ENCODE results near the gene IFI35.
"Not testable (repeated sequence)": the region's sequence is repeated elsewhere in the genome, so short reads cannot be mapped to it uniquely, and the experiment has no call there.

IFI35 gene

GRCh38 chr17:43006639-43007551, at the start of gene IFI35:
TSS of gene IFI35 (plus strand) at chr17:43006784. CDS start at chr17:43006948, 164 bp downstream.
- DNase-seq (ENCODE audit: low read depth) = no peak

DNA sequence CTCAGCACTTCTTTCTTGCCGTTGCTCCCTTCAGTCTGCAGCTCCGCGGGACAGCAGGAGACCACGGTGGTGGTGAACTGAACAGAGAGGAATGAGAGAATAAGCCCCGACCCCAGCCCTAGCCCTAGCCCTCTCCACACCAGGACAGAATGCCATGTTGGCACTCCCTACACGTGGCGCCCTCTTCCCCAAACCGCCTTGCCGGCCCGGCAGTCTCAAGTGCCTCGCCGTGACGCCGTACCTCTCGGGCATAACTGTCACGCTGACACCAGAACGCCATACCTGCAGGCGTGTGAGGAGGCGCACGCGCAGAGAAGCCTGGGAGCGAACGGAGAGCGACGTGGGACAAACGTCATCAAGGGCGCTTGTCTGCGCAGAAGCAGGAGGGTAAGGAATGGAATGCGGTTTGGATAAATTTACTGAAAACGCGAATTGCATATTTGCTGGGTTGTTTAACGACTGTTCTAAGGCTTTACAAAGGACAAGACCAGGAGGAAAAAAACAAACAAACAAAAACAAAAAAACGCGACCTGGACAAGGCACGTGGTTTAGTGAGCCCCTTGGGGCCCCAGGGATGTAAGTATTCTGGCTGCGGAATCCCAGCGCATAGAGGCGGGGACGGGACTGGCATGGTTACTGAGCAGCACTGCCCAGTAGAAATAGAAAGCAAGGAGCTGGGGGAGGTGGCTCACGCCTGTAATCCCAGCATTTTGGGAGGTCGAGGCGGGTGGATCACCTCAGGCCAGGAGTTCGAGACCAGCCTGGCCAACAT, 42.2 kb upstream of the IFI35 start, which contains the start of gene AARSD1:
AARSD1 (minus strand) TSS at position 294 of the 772 bp plus-strand sequence; CDS start at position 280, 14 bp downstream.
- peak; percentile 87 for DNase-seq (ENCODE audit: low read depth)

DNA sequence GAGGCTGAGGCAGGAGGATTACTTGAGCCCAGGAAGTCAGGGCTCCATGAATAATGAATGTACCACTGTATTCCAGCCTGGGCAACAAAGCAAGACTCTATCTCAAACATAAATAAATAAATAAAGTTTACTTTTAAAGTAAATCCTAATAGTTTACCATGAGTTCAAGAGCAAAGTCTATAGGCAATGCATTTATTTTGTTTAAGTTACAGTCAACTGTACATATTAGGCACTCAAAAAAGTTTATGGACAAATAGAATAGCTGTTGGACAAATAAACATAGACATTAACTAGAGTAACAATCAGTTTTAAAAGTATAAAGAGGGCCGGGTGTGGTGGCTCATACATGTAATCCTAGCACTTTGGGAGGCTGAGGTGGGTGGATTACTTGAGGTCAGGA, 38.7 kb upstream of the IFI35 start:
- DNase-seq (ENCODE audit: low read depth) = no peak

DNA sequence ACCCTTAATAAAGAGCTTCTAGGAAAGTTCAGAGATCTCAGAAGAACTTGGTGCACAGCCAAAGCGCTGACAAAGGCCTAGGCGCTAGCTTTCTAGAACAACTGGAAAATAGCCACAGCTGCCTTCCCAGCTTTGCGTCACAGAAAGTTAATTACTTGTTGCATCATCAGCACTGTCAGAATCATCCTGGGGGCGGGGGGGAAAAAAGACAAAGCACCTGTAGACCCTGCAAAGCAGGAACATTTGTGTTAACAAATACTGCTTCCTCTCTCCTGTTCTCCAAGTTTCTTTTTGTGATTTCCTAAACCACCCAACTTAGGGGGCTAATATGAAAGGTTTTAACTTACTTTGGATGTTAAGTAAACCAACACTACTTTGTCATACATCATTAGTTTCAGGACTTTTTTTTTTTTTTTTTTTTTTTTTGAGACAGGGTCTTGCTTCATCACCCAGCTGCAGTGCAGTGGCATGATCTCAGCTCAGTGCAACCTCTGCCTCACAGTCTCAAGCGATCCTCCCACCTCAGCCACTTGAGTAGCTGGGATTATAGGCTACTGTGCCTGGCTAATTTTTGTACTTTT, 37.5 kb upstream of the IFI35 start:
- no peak for DNase-seq (ENCODE audit: low read depth)

- no peak for DNase-seq (ENCODE audit: low read depth)
Observed at GRCh38 chr17:42971589-42971988, 35.0 kb upstream of the IFI35 start.

- DNase-seq (ENCODE audit: low read depth) = not testable (repeated sequence)
Observed at GRCh38 chr17:42973323-42973722, 33.3 kb upstream of the IFI35 start.

DNA sequence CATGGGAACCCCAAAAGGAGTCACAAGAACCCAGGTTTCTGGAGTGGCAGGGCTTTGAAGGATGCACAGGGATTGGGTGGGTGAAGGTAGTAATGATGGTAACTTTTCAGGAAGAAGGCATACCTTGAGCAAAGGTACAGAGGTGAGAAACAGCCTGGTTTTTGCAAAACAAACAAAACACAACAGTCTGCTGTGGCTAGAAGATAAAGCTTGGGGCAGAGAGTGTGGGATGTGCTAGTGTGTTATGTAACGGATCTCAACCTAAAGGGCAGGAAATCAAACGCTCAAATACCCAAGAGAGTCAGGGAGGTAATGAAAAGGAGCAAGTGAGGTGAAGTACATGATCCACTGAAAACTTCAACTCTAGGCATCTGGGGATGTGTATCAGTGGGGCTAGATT, 31.3 kb upstream of the IFI35 start:
- no peak for DNase-seq (ENCODE audit: low read depth)

GRCh38 chr17:42975701-42976100, 30.9 kb upstream of the IFI35 start:
- DNase-seq (ENCODE audit: low read depth) = not testable (repeated sequence)

DNA sequence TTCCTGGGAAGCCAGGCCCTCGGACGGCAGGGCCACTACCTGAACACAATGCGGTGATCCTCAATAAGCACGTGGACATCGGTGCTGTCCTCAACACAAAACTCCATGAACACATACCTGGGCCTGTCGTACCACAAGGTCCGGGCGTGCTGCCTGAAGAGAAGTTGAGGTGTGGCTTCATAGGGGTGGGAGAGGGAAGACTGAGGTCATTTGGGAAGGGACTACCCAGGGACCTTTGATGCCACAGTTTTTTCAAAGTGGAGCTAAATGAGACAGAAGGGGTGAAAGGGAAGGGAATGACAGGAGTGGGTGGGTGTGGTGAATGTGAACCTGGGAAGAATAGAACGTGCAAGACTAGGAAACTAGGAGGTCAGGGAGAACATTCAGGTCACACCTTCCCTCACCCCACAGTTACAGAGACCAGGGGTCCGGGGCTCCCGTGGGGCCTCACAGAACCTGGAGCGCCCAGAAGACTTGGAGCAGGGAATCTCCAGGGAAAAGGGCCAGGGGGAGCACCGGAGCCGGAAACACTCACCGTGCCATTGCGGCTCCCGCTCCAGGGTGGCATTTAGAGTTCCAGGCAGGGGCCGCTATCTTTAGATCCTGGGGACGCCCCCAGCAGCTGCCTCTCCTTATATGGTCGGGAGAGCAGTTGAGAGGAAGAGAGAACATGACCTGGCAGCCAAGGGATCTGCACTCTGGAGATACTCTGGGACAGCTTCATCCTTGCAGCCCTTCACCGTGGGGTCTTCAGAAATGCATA, 26.9 kb upstream of the IFI35 start, which contains the start of gene PTGES3L:
PTGES3L (minus strand) TSS at position 570 of the 763 bp plus-strand sequence; CDS start at position 543, 27 bp downstream.
- no peak for DNase-seq (ENCODE audit: low read depth)

DNA sequence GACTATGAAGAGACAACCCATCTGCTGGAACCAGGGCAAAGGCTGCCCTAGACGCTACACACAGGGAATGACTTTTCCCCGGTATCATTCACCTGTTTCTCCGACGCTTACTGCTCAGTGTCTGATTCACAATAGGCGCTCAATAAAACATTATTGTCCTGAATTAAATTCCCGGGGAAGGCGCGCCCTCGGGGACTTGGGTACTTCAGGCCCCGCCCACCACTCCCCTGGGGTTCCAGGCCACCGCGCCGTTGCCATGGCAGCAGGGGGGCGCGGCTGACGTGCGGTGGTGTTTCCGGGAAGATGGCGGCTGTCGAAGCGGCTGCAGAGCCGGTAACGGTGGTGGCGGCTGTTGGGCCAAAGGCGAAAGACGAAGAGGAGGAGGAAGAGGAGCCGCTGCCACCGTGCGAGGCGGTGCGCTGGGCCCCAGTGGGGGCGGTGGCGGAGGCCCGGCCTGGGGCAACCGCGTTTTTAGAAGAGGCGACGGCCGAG, 26.3 kb upstream of the IFI35 start, which contains the start of gene RUNDC1:
RUNDC1 (plus strand) TSS at position 292 of the 492 bp plus-strand sequence; CDS start at position 304, 12 bp downstream.
- DNase-seq (ENCODE audit: low read depth) = peak; percentile 72

DNA sequence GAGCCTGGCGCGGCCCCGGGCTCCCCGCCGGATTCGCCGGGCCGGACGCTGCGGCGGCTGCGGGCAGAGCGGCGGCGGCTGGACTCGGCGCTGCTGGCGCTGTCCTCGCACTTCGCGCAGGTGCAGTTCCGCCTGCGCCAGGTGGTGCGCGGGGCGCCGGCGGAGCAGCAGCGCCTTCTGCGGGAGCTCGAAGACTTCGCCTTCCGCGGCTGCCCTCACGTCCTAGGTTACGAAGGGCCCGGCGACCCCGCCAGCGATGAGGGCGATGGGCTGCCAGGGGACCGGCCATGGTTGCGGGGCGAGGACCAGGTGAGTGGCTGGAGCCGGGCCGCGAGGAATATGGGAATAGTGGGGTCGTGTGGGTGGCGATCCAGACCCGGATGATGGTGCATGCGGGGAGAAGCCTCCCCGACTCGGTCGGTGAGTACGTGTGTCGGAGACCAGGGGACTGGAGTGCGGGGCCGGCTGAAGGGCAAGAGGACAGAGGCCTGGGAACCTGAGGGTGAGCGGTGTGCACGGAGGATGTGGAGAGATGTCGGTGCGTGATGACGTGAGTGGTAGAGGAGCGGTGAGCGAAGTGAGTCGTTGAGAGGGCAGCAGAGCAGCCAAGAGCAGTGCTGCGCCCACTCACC, 25.7 kb upstream of the IFI35 start:
- no peak for DNase-seq (ENCODE audit: low read depth)

GRCh38 chr17:42982266-42982665, 24.3 kb upstream of the IFI35 start:
- DNase-seq (ENCODE audit: low read depth) = no peak

DNA sequence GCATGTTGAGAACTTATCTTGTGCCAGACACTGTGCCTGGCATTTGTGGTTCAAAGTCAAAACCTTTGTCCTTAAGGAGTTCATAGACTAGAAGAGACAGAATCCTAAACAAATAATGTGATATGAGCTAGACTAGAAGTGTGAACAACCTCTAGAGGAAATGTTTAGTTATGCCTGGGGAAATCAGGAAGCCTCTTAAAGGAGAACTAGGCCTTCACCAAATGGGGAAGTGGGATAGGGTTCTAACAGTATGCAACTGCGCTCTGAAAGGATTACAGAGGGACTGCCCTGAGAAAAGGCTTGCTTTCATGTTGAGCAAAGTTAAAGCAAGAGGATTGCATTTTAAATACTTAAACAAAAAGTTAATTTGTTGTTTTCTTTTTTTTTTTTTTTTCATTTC, 21.4 kb upstream of the IFI35 start:
- DNase-seq (ENCODE audit: low read depth) = no peak

DNA sequence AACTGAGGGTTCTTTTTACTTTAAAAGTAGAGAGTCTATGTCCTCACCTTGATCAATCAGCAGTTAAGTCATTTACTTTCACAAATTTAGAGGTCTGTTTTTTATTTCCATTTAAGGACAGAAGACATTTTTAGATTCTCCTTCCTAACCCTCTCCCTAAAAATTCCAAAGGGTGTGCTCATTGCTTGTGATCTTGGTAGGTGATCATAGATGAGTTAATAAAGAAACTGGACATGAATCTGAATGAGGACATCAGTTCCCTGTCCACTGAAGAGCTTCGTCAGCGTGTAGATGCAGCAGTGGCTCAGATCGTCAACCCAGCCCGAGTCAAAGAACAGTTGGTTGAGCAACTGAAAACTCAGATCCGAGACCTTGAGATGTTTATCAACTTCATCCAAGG, 17.4 kb upstream of the IFI35 start:
- DNase-seq (ENCODE audit: low read depth) = no peak

- DNase-seq (ENCODE audit: low read depth) = no peak
Observed at GRCh38 chr17:42989726-42990652, 16.6 kb upstream of the IFI35 start.

DNA sequence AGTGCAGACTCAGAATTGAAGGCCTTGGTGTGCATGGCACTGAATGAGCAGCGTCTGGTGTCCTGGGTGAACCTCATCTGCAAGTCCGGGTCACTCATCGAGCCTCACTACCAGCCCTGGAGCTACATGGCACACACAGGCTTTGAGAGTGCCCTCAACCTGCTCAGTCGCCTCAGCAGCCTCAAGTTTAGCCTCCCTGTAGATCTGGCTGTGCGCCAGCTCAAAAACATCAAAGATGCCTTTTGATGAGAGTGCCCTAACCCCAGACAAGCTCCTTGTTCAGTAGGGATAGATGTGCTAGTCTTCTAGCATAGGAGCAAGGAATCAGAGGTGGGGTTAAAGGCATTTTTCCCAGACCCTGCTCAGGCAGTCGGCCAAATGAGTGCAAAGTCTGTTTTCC, 15.1 kb upstream of the IFI35 start:
- no peak for DNase-seq (ENCODE audit: low read depth)

- DNase-seq (ENCODE audit: low read depth) = no peak
Observed at GRCh38 chr17:42992872-42993271, 13.7 kb upstream of the IFI35 start.

DNA sequence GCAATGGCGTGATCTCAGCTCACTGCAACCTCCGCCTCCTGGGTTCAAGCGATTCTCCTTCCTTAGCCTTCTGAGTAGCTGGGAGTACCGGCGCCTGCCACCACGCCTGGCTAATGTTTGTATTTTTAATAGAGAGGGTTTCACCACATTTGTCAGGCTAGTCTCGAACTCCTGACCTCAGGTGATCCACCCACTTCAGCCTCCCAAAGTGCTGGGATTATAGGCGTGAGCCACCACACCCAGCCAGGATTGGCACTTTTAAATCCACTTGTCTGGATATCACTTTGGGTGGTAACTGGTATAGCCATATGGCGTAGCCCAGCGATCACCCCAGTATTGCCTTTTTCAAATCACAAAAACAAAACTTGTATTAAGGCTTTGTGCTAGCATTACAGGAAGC, 12.7 kb upstream of the IFI35 start:
- not testable (repeated sequence) for DNase-seq (ENCODE audit: low read depth)

DNA sequence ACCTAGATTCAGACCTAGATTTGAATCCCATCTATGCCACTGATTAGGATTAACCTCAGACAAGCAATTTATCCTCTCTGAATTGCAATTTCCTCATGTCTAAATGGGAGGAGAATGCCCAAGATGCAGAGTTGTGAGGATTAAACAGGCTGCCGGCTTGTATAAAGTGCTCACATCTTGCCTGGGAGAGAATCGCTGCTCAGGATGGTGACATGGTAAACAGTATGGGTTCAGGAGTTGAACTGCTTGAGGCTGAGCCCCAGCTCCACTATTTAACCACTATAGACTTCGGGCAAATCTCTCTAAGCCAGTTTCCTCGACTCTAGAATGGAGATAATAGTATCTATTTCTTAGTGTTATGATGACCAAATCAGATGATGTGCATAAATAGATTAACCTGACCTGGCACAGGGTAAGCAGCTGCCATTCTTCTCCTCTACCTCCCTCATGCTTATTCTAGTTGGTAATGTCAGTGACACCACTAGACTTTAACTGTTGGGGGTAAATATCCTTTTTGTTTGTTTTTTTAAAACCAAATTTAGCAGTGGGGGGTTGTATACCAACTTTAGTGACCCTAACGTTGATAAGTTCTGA, 9.1 kb upstream of the IFI35 start:
- DNase-seq (ENCODE audit: low read depth) = no peak

All from CMK (cell line).